CD14-positive monocyte (primary cell): ENCODE results near the gene CCDC186. TPM values are rescaled to one million over a fixed set of nuclear protein-coding genes. Genes with fewer than 3 reads are reported as not detected.

Source experiments
- DNase-seq, 3 donors: peaks; one replicate each; pipeline ENCODE4 v3.0.0-alpha.2; 2011 to 2022
- H2AFZ ChIP-seq: 2 replicates; pipeline ENCODE4 v1.6.0; 2012; ENCODE audit warnings: mild to moderate bottlenecking, low read depth, low read length, inconsistent platforms; ENCODE audit not compliant: insufficient read depth, poor library complexity, severe bottlenecking
- H3K27ac ChIP-seq, 2 donors: 1 replicate in 1 of 2; 2 replicates in 1 of 2; pipeline ENCODE4 v1.5.1; 2012 to 2013; ENCODE audit warnings: low read length in 2 of 2, control low read depth in 1 of 2, inconsistent platforms in 1 of 2, low read depth in 1 of 2, mild to moderate bottlenecking in 1 of 2
- H3K27me3 ChIP-seq, 2 donors: one replicate each; pipeline versions ENCODE4 v1.6.0 to v1.6.1; 2011 to 2013; ENCODE audit warnings: low read length in 2 of 2; ENCODE audit not compliant: control insufficient read depth in 2 of 2, insufficient read depth in 2 of 2
- H3K36me3 ChIP-seq, 2 donors: replicated peaks in 1 of 2; 1 replicate in 1 of 2; 2 replicates in 1 of 2; pipeline versions ENCODE4 v1.5.1 to v1.6.1; 2012 to 2013; ENCODE audit warnings: low read length in 2 of 2, control low read depth in 1 of 2, inconsistent platforms in 1 of 2, mild to moderate bottlenecking in 1 of 2; ENCODE audit not compliant: insufficient read depth in 2 of 2, control insufficient read depth in 1 of 2
- H3K4me1 ChIP-seq, 2 donors: 1 replicate in 1 of 2; 2 replicates in 1 of 2; pipeline versions ENCODE4 v1.5.1 to v1.6.1; 2012 to 2013; ENCODE audit warnings: low read length in 2 of 2, control low read depth in 1 of 2, inconsistent platforms in 1 of 2, mild to moderate bottlenecking in 1 of 2, moderate library complexity in 1 of 2; ENCODE audit not compliant: insufficient read depth in 2 of 2, control insufficient read depth in 1 of 2
- H3K4me2 ChIP-seq: replicated peaks from 2 replicates; pipeline ENCODE3; 2012; ENCODE audit warnings: low read length, moderate library complexity, mild to moderate bottlenecking; ENCODE audit not compliant: poor library complexity, severe bottlenecking; ENCODE audit errors: extremely low read depth
- H3K4me3 ChIP-seq, 3 experiments: fragments of 200-600 bp in 1 of 3; sonication (generic) in 1 of 3; replicated peaks in 1 of 3; 1 replicate in 2 of 3; 2 replicates in 1 of 3; pipeline ENCODE4 v1.5.1; 2011 to 2013; ENCODE audit warnings: low read length in 3 of 3, mild to moderate bottlenecking in 3 of 3, control low read depth in 2 of 3, low read depth in 2 of 3, inconsistent platforms in 1 of 3, moderate library complexity in 1 of 3
- H3K79me2 ChIP-seq: 2 replicates; pipeline ENCODE4 v1.6.0; 2012; ENCODE audit warnings: mild to moderate bottlenecking, control low read depth, inconsistent platforms, low read length, moderate library complexity; ENCODE audit not compliant: insufficient read depth
- H3K9ac ChIP-seq: 2 replicates; pipeline ENCODE4 v1.6.0; 2017; ENCODE audit warnings: low read length, mild to moderate bottlenecking; ENCODE audit not compliant: insufficient read depth, poor library complexity, severe bottlenecking
- H3K9me3 ChIP-seq, 2 donors: replicated peaks in 1 of 2; 1 replicate in 1 of 2; 2 replicates in 1 of 2; pipeline versions ENCODE4 v1.5.1 to v1.6.1; 2012 to 2013; ENCODE audit warnings: low read length in 2 of 2, control low read depth in 1 of 2; ENCODE audit not compliant: control insufficient read depth in 1 of 2, insufficient read depth in 1 of 2
- H4K20me1 ChIP-seq: 2 replicates; pipeline ENCODE4 v1.6.0; 2012; ENCODE audit warnings: mild to moderate bottlenecking, low read length, control low read depth, moderate library complexity; ENCODE audit not compliant: insufficient read depth
- H3K27ac Mint-ChIP-seq, 7 donors: one replicate each; pipeline ENCODE4 v1.8.0; 2020; ENCODE audit warnings: mild to moderate bottlenecking in 7 of 7, mixed read lengths in 7 of 7, moderate library complexity in 6 of 7, inconsistent platforms in 2 of 7
- H3K27me3 Mint-ChIP-seq, 3 donors: one replicate each; pipeline ENCODE4 v1.8.0; 2021 to 2022; ENCODE audit warnings: low read depth in 3 of 3, mild to moderate bottlenecking in 3 of 3, mixed read lengths in 3 of 3, moderate library complexity in 3 of 3, inconsistent platforms in 1 of 3
- H3K36me3 Mint-ChIP-seq, 2 donors: one replicate each; pipeline ENCODE4 v1.8.0; 2020; ENCODE audit warnings: mixed read lengths in 2 of 2, inconsistent platforms in 1 of 2, mild to moderate bottlenecking in 1 of 2
- H3K4me1 Mint-ChIP-seq: one replicate; pipeline ENCODE4 v1.8.0; 2020; ENCODE audit warnings: mild to moderate bottlenecking, mixed read lengths
- H3K4me3 Mint-ChIP-seq, 2 donors: one replicate each; pipeline ENCODE4 v1.8.0; 2020; ENCODE audit warnings: mild to moderate bottlenecking in 2 of 2, mixed read lengths in 2 of 2, moderate library complexity in 1 of 2
- H3K9me3 Mint-ChIP-seq, 7 donors: one replicate each; pipeline ENCODE4 v1.8.0; 2020 to 2022; ENCODE audit warnings: mixed read lengths in 7 of 7, mild to moderate bottlenecking in 6 of 7, moderate library complexity in 6 of 7, inconsistent platforms in 2 of 7
- WGBS: methylation state at CpG from one replicate; pipeline ENCODE4 v1.1.5; 2013; ENCODE audit warnings: missing lambda C conversion rate; ENCODE audit not compliant: insufficient coverage; 5-methylcytosine and 5-hydroxymethylcytosine counted together
- intact Hi-C, 2 donors: fragments of 100-400 bp; cut with micrococcal nuclease; formaldehyde crosslinking; loops; one replicate each; pipeline versions ENCODE4 v1.15.0 to v1.15.1; 2023
- polyA plus RNA-seq, 3 donors: library from polyadenylated mRNA; depleted of rRNA in 1 of 3; unstranded in 2 of 3; stranded (reverse) in 1 of 3; fragments of 300-500 nt in 2 of 3; fragments of >200 nt in 1 of 3; fragmentation: Illumina TruSeq in 2 of 3; gene quantifications; 1 replicate in 2 of 3; 2 replicates in 1 of 3; pipeline ENCODE4 v1.2.3, GENCODE V29; 2012 to 2021
- TF ChIP-seq, protein P1 (sequence below): fragments of 200-600 bp; IDR thresholded peaks from one replicate; pipeline ENCODE4 v1.8.0; 2022; ENCODE audit warnings: antibody characterized with exemption, mild to moderate bottlenecking

CCDC186 gene
- polyA plus RNA-seq, 3 donors, result 6.9 to 9.8 (median 8.9) TPM

DNA sequence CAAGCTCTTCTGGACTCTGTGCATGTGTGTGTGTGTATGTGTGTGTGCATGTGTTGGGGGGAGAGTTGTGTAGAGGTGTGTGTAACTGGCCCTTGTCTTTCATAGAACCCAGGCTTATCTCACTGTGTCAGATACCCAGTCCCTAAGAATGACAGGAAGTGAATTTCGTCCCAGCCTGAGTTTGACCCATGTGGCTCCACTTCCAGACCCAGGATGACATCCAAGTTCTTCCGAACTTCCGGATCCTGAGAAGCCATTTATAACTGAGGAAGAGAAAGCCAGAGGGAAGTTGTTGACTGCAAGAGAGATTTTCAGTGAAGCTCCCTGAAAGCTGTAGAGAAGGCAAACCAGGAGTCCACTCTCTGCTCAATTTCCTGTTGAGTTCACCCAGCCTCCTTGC is 77.1 kb downstream of the CCDC186 start:
- H3K36me3 Mint-ChIP-seq, result peaks cover 4 to 12% of the 10 kb centered on the region in 2 donors
- intact Hi-C loops, result no loop called here
- H3K4me3 Mint-ChIP-seq, result no peak overlapping the region
- Histone ChIP-seq H3K9ac (no peak overlapping the region), H3K27me3 (peaks cover 6 to 17% of the 10 kb centered on the region in 2 donors), H3K4me1 (peaks cover 40 to 56% of the 10 kb centered on the region in 2 donors), H3K9me3 (peaks cover 0 to 9% of the 10 kb centered on the region in 2 donors), H3K27ac (no peak overlapping the region), H3K79me2 (no peaks in the 10 kb centered on the region), H4K20me1 (no peaks in the 10 kb centered on the region), H3K4me3 (no peak overlapping the region), H3K36me3 (no peaks in the 10 kb centered on the region), H3K4me2 (no peak overlapping the region), H2AFZ (no peak overlapping the region)
- peaks cover 23 to 24% (median 24%) of the 10 kb centered on the region in 3 donors for H3K27me3 Mint-ChIP-seq
- WGBS, result 0% methylated on average over 2 of the region's 3 CpGs
- TF ChIP-seq, protein P1, sequence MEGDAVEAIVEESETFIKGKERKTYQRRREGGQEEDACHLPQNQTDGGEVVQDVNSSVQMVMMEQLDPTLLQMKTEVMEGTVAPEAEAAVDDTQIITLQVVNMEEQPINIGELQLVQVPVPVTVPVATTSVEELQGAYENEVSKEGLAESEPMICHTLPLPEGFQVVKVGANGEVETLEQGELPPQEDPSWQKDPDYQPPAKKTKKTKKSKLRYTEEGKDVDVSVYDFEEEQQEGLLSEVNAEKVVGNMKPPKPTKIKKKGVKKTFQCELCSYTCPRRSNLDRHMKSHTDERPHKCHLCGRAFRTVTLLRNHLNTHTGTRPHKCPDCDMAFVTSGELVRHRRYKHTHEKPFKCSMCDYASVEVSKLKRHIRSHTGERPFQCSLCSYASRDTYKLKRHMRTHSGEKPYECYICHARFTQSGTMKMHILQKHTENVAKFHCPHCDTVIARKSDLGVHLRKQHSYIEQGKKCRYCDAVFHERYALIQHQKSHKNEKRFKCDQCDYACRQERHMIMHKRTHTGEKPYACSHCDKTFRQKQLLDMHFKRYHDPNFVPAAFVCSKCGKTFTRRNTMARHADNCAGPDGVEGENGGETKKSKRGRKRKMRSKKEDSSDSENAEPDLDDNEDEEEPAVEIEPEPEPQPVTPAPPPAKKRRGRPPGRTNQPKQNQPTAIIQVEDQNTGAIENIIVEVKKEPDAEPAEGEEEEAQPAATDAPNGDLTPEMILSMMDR, result no peak
- peaks cover 63% of the 10 kb centered on the region for H3K4me1 Mint-ChIP-seq
- no peak overlapping the region for H3K27ac Mint-ChIP-seq
- DNase-seq, result no peak
- H3K9me3 Mint-ChIP-seq, result peaks cover 0 to 20% (median 10%) of the 10 kb centered on the region in 7 donors

DNA sequence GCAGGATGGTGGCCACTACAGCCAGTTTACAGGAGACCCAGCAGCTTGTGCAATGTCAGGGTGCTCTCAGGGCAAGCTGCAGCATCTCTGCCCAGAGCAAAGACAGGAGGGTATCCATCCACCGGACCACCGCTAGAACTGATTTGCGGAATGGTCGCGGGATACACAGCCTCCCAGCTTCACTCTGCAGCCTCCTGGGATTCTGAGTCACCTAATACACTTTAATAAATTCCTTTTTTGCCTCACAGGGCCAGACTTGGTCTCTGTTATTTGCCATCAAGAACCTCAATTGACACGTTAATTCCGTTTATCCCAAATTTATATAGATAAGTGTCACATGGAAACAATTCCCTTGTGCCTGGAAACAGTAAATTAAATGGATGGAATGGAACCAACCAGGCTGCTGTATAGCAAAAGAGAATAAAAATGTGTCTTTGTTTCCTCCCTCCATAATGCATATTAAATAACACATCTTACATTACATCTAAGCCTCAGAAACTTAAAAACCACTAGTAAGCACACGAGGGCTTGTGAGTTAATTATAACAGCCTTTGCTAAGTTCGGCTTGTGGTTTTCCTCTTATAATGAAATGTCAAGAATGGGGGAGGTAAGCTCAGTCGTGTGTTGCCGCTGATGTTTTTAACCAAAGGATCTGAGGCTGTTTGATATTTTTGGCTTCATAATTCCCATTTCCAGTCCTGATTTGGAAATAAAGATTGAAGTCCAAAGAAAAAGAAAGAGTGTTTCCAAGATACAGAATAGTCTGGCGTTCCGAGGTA is 78.3 kb downstream of the CCDC186 start:
- Histone ChIP-seq H2AFZ (no peak overlapping the region), H3K4me1 (peaks cover 29 to 46% of the 10 kb centered on the region in 2 donors), H3K36me3 (no peaks in the 10 kb centered on the region), H3K27me3 (peaks cover 6% of the 10 kb centered on the region in 2 donors), H3K9ac (no peak overlapping the region), H3K4me2 (peak overlapping the region; percentile 43), H3K79me2 (no peaks in the 10 kb centered on the region), H3K4me3 (peak overlapping the region in 1 of 3 experiments; percentile 6), H3K9me3 (peaks cover 0 to 9% of the 10 kb centered on the region in 2 donors), H3K27ac (no peak overlapping the region), H4K20me1 (no peaks in the 10 kb centered on the region)
- TF ChIP-seq, protein P1, result no peak
- peaks cover 13 to 15% (median 13%) of the 10 kb centered on the region in 3 donors for H3K27me3 Mint-ChIP-seq
- peak overlapping the region in 1 of 2 donors; percentile 59 for H3K4me3 Mint-ChIP-seq
- WGBS, result 49% methylated on average over 5 of the region's 13 CpGs
- intact Hi-C loops, result no loop called here
- no peak for DNase-seq
- H3K36me3 Mint-ChIP-seq, result peaks cover 4 to 12% of the 10 kb centered on the region in 2 donors
- H3K9me3 Mint-ChIP-seq, result peaks cover 0 to 20% (median 10%) of the 10 kb centered on the region in 7 donors
- H3K27ac Mint-ChIP-seq, result peak overlapping the region in 1 of 7 donors; percentile 60
- H3K4me1 Mint-ChIP-seq, result peaks cover 52% of the 10 kb centered on the region
